ENCODE results near the gene CABLES2.

- TF ChIP-seq CTCF (IDR thresholded peaks at IDR 0.05) (no peak), POLR2A (IDR thresholded peaks at IDR 0.05) (no peak)
Measured at GRCh38 chr20:62364911-62365736, 42.0 kb downstream of the CABLES2 start.

Measured in uterus (tissue), 2 donors.